ENCODE data around the gene AGBL4. TPM values are rescaled to one million over a fixed set of nuclear protein-coding genes. Genes with fewer than 3 reads are reported as not detected.

AGBL4 gene
- total RNA-seq, 1 experiment from 2014 or later: 0.33 TPM

DNA sequence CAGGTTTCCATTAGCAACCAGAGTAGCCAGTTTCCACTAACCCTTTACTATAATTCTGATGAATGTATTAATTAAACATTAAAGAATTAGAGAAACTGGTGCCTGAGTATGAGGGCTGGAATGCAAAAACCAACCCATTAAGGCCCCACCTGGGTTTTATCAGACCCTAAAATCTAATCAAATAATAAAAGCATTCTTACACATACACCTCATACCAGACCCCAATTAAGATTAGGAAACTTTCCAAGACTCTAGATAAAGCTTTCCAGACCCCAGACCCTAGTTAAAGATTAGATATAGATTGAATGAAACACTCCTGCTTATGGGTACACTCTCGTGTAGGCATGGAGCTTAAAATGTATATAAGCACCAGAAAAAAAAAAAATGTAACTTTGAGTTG, 665.7 kb downstream of the AGBL4 start:
- peaks cover 16% of the 10 kb centered on the region for H3K4me1 ChIP-seq (ENCODE audit: insufficient read depth, low read length)
- H3K4me3 ChIP-seq (ENCODE audit: low read length): no peak overlapping the region
- CTCF ChIA-PET: no interaction called here
- H3F3A ChIP-seq (ENCODE audit: low read length, unreplicated experiment): no peaks in the 10 kb centered on the region
- no peak overlapping the region for H2AFZ ChIP-seq (ENCODE audit: low read length)
- H3K9me3 ChIP-seq (ENCODE audit: low read length): no peaks in the 10 kb centered on the region
- no peak for DNase-seq
- H3K79me2 ChIP-seq (ENCODE audit: low read length): no peaks in the 10 kb centered on the region
- TF ChIP-seq EZH2 (IDR thresholded peaks at IDR 0.05; ENCODE audit: low read length, unreplicated experiment): no peak
- BruUV-seq (replicated peaks): no TSS peak
- POLR2A ChIA-PET (ENCODE audit: unreplicated experiment): no interaction called here
- intact Hi-C loops (cut with micrococcal nuclease): no loop called here
- H4K20me1 ChIP-seq (ENCODE audit: low read length): no peaks in the 10 kb centered on the region
- no peaks in the 10 kb centered on the region for H3K36me3 ChIP-seq (ENCODE audit: low read depth, low read length)
- H3K4me2 ChIP-seq (ENCODE audit: low read length): no peak overlapping the region
- ATAC-seq: no peak; the same call in 1 of the 2 replicates
- no peaks in the 10 kb centered on the region for H3K27me3 ChIP-seq (ENCODE audit: low read length)
- H3K9ac ChIP-seq (ENCODE audit: low read length): no peak overlapping the region
- no peak overlapping the region for H3K27ac ChIP-seq (ENCODE audit: low read length)
- no peaks in the 10 kb centered on the region for H3K9me2 ChIP-seq (replicated peaks; ENCODE audit: low read length)

DNA sequence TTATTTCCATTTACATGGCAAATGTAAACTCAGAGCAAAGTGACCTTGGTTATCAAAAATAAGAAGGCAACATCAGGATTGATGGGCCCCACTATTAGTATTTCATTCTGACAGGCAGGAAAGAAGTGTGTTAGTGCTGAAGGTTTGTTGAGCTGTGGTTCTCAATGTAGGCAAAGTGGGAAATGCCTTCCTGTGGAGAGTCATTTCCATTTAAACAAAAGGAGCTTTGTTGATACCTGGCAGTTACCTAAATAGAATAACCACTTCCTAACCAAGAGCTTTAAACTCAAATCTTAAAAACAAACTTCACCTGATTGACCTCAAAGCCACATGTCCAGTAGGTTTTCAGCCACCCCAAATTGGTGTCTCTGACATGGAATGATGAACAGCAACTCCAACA, 667.2 kb downstream of the AGBL4 start:
- Histone ChIP-seq H3K27ac (ENCODE audit: low read length) (peak overlapping the region; percentile 5; the same call in 1 of the 2 replicates), H3K36me3 (ENCODE audit: low read depth, low read length) (no peaks in the 10 kb centered on the region), H3K4me3 (ENCODE audit: low read length) (no peak overlapping the region), H3K9ac (ENCODE audit: low read length) (no peak overlapping the region), H4K20me1 (ENCODE audit: low read length) (no peaks in the 10 kb centered on the region), H3K4me2 (ENCODE audit: low read length) (0 out of 2 replicates have a peak overlapping the region, but pooled peaks have one; percentile 9), H3K9me2 (replicated peaks; ENCODE audit: low read length) (no peaks in the 10 kb centered on the region), H2AFZ (ENCODE audit: low read length) (no peak overlapping the region), H3K4me1 (ENCODE audit: insufficient read depth, low read length) (peaks cover 30% of the 10 kb centered on the region), H3F3A (ENCODE audit: low read length, unreplicated experiment) (no peaks in the 10 kb centered on the region), H3K27me3 (ENCODE audit: low read length) (no peaks in the 10 kb centered on the region), H3K79me2 (ENCODE audit: low read length) (no peaks in the 10 kb centered on the region), H3K9me3 (ENCODE audit: low read length) (no peaks in the 10 kb centered on the region)
- DNase-seq (peak; percentile 59), ATAC-seq (peak; percentile 66)
- ChIA-PET CTCF (no interaction called here), POLR2A (ENCODE audit: unreplicated experiment) (interaction anchor here (0.6 kb wide), 3 partner anchors 9 to 679 kb away, joined by 3 to 5 read pairs (median 4); no protein-coding TSS in a partner anchor)
- intact Hi-C loops (cut with micrococcal nuclease): no loop called here
- BruUV-seq (replicated peaks): no TSS peak
- TF ChIP-seq EZH2phosphoT487 (IDR thresholded peaks at IDR 0.05; ENCODE audit: borderline replicate concordance, low read length): no peak
- TF ChIP-seq EZH2 (IDR thresholded peaks at IDR 0.05; ENCODE audit: low read length, unreplicated experiment): no peak
- TF ChIP-seq, protein P1, sequence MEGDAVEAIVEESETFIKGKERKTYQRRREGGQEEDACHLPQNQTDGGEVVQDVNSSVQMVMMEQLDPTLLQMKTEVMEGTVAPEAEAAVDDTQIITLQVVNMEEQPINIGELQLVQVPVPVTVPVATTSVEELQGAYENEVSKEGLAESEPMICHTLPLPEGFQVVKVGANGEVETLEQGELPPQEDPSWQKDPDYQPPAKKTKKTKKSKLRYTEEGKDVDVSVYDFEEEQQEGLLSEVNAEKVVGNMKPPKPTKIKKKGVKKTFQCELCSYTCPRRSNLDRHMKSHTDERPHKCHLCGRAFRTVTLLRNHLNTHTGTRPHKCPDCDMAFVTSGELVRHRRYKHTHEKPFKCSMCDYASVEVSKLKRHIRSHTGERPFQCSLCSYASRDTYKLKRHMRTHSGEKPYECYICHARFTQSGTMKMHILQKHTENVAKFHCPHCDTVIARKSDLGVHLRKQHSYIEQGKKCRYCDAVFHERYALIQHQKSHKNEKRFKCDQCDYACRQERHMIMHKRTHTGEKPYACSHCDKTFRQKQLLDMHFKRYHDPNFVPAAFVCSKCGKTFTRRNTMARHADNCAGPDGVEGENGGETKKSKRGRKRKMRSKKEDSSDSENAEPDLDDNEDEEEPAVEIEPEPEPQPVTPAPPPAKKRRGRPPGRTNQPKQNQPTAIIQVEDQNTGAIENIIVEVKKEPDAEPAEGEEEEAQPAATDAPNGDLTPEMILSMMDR (conservative IDR thresholded peaks at IDR 0.05; ENCODE audit: low read depth, low read length): no peak

DNA sequence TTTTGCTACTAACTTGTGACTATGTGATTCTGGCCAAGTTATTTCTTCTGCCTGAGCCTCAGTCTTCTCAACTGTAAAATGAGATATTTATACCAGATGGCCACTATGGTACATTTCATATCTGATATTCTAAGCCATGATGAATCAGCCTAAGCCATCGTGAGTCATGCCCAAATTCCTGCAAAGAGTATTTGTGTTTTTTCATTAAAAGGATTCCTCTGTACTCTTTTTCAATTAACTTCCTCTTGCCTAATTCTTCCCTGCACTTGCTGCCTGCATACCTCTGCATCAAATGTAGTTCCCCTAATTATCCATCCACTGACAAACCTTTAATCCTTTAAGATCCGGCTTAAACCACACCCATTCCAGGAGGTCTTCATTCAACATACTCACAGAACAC, 672.0 kb downstream of the AGBL4 start:
- no peaks in the 10 kb centered on the region for H3K36me3 ChIP-seq (ENCODE audit: low read depth, low read length)
- no peaks in the 10 kb centered on the region for H3K9me2 ChIP-seq (replicated peaks; ENCODE audit: low read length)
- ChIA-PET CTCF (interaction anchor here (0.6 kb wide), 1 partner anchor 315 kb away, joined by 6 read pairs; no protein-coding TSS in a partner anchor), POLR2A (ENCODE audit: unreplicated experiment) (interaction anchor here (0.6 kb wide), 1 partner anchor 12 kb away, joined by 6 read pairs; no protein-coding TSS in a partner anchor)
- no peak for TF ChIP-seq EZH2 (IDR thresholded peaks at IDR 0.05; ENCODE audit: low read length, unreplicated experiment)
- no peak for TF ChIP-seq EZH2phosphoT487 (IDR thresholded peaks at IDR 0.05; ENCODE audit: borderline replicate concordance, low read length)
- TF ChIP-seq, protein P1 (conservative IDR thresholded peaks at IDR 0.05; ENCODE audit: low read depth, low read length): no peak
- ATAC-seq (peak; percentile 63), DNase-seq (peak; percentile 93)
- no peaks in the 10 kb centered on the region for H3K27me3 ChIP-seq (ENCODE audit: low read length)
- no TSS peak for BruUV-seq (replicated peaks)
- no peaks in the 10 kb centered on the region for H4K20me1 ChIP-seq (ENCODE audit: low read length)
- no peak overlapping the region for H3K4me3 ChIP-seq (ENCODE audit: low read length)
- no peaks in the 10 kb centered on the region for H3K79me2 ChIP-seq (ENCODE audit: low read length)
- no peak overlapping the region for H3K9ac ChIP-seq (ENCODE audit: low read length)
- peak overlapping the region; percentile 47 for H3K4me2 ChIP-seq (ENCODE audit: low read length)
- intact Hi-C loops (cut with micrococcal nuclease): no loop called here
- no peaks in the 10 kb centered on the region for H3K9me3 ChIP-seq (ENCODE audit: low read length)
- H2AFZ ChIP-seq (ENCODE audit: low read length): no peak overlapping the region
- H3K27ac ChIP-seq (ENCODE audit: low read length): peak overlapping the region; percentile 54
- no peaks in the 10 kb centered on the region for H3F3A ChIP-seq (ENCODE audit: low read length, unreplicated experiment)
- peaks cover 54% of the 10 kb centered on the region for H3K4me1 ChIP-seq (ENCODE audit: insufficient read depth, low read length)
